Embryonic facial prominence (tissue), 1 donor: ENCODE results near the gene SEC14L3.
"Not testable (repeated sequence)": the region's sequence is repeated elsewhere in the genome, so short reads cannot be mapped to it uniquely, and the experiment has no call there.

Experiments used
- DNase-seq: peaks from one replicate; pipeline ENCODE4 v3.0.0-alpha.2; 2016; ENCODE audit errors: extremely low spot score

Gene SEC14L3

GRCh38 chr22:30486118-30486517 is 14.3 kb upstream of the SEC14L3 start:
- no peak for DNase-seq

GRCh38 chr22:30485362-30485988 is 13.7 kb upstream of the SEC14L3 start:
- no peak for DNase-seq

GRCh38 chr22:30483169-30483568 is 11.4 kb upstream of the SEC14L3 start:
- no peak for DNase-seq

GRCh38 chr22:30481711-30482110 is 9.9 kb upstream of the SEC14L3 start:
- DNase-seq: no peak

GRCh38 chr22:30479981-30480380 is 8.2 kb upstream of the SEC14L3 start:
- DNase-seq: no peak

GRCh38 chr22:30474683-30475424 is 3.0 kb upstream of the SEC14L3 start:
- DNase-seq: no peak

- no peak for DNase-seq
Observed at GRCh38 chr22:30474121-30474520, 2.3 kb upstream of the SEC14L3 start.

- no peak for DNase-seq
Observed at GRCh38 chr22:30472994-30473720, 1.3 kb upstream of the SEC14L3 start.

- DNase-seq: no peak
Observed at GRCh38 chr22:30470655-30471054, 1.2 kb downstream of the SEC14L3 start.

- DNase-seq: no peak
Observed at GRCh38 chr22:30469165-30469564, 2.7 kb downstream of the SEC14L3 start.

GRCh38 chr22:30460555-30460954 is 11.3 kb downstream of the SEC14L3 start:
- DNase-seq: not testable (repeated sequence)

GRCh38 chr22:30460147-30460546 is 11.7 kb downstream of the SEC14L3 start:
- no peak for DNase-seq

- DNase-seq: no peak
Observed at GRCh38 chr22:30459181-30460052, 12.4 kb downstream of the SEC14L3 start.

- DNase-seq: no peak
Observed at GRCh38 chr22:30457981-30458380, 13.8 kb downstream of the SEC14L3 start.

GRCh38 chr22:30455075-30455840 is 16.6 kb downstream of the SEC14L3 start:
- DNase-seq: no peak

GRCh38 chr22:30453731-30454510 is 17.9 kb downstream of the SEC14L3 start:
- no peak for DNase-seq

- DNase-seq: no peak
Observed at GRCh38 chr22:30452861-30453260, 19.0 kb downstream of the SEC14L3 start.

GRCh38 chr22:30451488-30451887 is 20.3 kb downstream of the SEC14L3 start:
- not testable (repeated sequence) for DNase-seq

GRCh38 chr22:30447656-30448055 is 24.2 kb downstream of the SEC14L3 start:
- DNase-seq: no peak

- no peak for DNase-seq
Observed at GRCh38 chr22:30445438-30446145, 26.2 kb downstream of the SEC14L3 start.
